ENCODE data around the gene SNCB. TPM values are rescaled to one million over a fixed set of nuclear protein-coding genes. Genes with fewer than 3 reads are reported as not detected.
A peak's percentile ranks its signal among the peaks of the same experiment; 100 is the strongest.

The SNCB gene
- not detected for polyA plus RNA-seq (2013)

GRCh38 chr5:176629853-176630680, at the start of gene SNCB, which contains the start of gene EIF4E1B:
SNCB (minus strand) TSS chr5:176630534; CDS start chr5:176629654, 880 bp downstream.
EIF4E1B (plus strand) TSS chr5:176630675; CDS start chr5:176642788, 12,113 bp downstream.
- Histone ChIP-seq H3K9me3 (ENCODE audit: control extremely low read depth in 1 of 5, control insufficient read depth in 4 of 5, insufficient read depth in 2 of 5, low read depth in 1 of 5, low read length in 4 of 5) (no peaks in the 10 kb centered on the region), H3K36me3 (ENCODE audit: control insufficient read depth in 4 of 4, insufficient read depth in 4 of 4, low read length in 3 of 4) (no peaks in the 10 kb centered on the region), H3K4me1 (ENCODE audit: control extremely low read depth in 1 of 4, control insufficient read depth in 4 of 4, insufficient read depth in 4 of 4, low read length in 3 of 4) (peaks cover 2 to 15% (median 11%) of the 10 kb centered on the region in 4 experiments), H3K27ac (ENCODE audit: insufficient read depth in 1 of 2, low read depth in 1 of 2, low read length in 2 of 2, poor library complexity in 1 of 2, severe bottlenecking in 2 of 2) (no peak within 1 kb of the TSS), H3K27me3 (replicated peaks in 2 of 5; ENCODE audit: control insufficient read depth in 4 of 5, insufficient read depth in 5 of 5, low read length in 4 of 5) (peaks cover 11 to 96% (median 32%) of the 10 kb centered on the region in 5 experiments), H3K4me3 (ENCODE audit: control insufficient read depth in 1 of 7, extremely low read depth in 1 of 7, insufficient read depth in 4 of 7, low read depth in 2 of 7, low read length in 6 of 7) (peak within 1 kb of the TSS in 4 of 7 experiments; percentile 22 to 60 (median 46))
- CTCF ChIA-PET, result interaction anchor here (0.8 to 2.2 kb wide), 9 partner anchors 8 to 57 kb away, joined by 3 to 14 read pairs (median 3); no protein-coding TSS in a partner anchor
- under 1% methylated on average over 80 of the region's 94 CpGs for WGBS (ENCODE audit: insufficient coverage)
- DNase-seq, result peak; percentile 33 to 67 (median 60)
- POLR2A ChIA-PET, result no interaction called here

- H3K27me3 ChIP-seq (replicated peaks in 2 of 5; ENCODE audit: control insufficient read depth in 4 of 5, insufficient read depth in 5 of 5, low read length in 4 of 5), result peaks cover 0 to 72% (median 42%) of the 10 kb centered on the region in 5 experiments
- ChIA-PET POLR2A (interaction anchor here (0.9 kb wide), 1 partner anchor 34 kb away, joined by 3 read pairs; no protein-coding TSS in a partner anchor), CTCF (interaction anchor here (0.8 to 1.3 kb wide), 2 partner anchors 14 to 19 kb away, joined by 3 read pairs; no protein-coding TSS in a partner anchor)
- peaks cover 0 to 5% (median under 1%) of the 10 kb centered on the region in 4 experiments for H3K4me1 ChIP-seq (ENCODE audit: control extremely low read depth in 1 of 4, control insufficient read depth in 4 of 4, insufficient read depth in 4 of 4, low read length in 3 of 4)
- H3K36me3 ChIP-seq (ENCODE audit: control insufficient read depth in 4 of 4, insufficient read depth in 4 of 4, low read length in 3 of 4), result no peaks in the 10 kb centered on the region
- no peak overlapping the region for H3K4me3 ChIP-seq (ENCODE audit: control insufficient read depth in 1 of 7, extremely low read depth in 1 of 7, insufficient read depth in 4 of 7, low read depth in 2 of 7, low read length in 6 of 7)
- H3K9me3 ChIP-seq (ENCODE audit: control extremely low read depth in 1 of 5, control insufficient read depth in 4 of 5, insufficient read depth in 2 of 5, low read depth in 1 of 5, low read length in 4 of 5), result peaks cover 0 to 10% (median 4%) of the 10 kb centered on the region in 5 experiments
- H3K27ac ChIP-seq (ENCODE audit: insufficient read depth in 1 of 2, low read depth in 1 of 2, low read length in 2 of 2, poor library complexity in 1 of 2, severe bottlenecking in 2 of 2), result no peak overlapping the region
- DNase-seq, result no peak
- WGBS (ENCODE audit: insufficient coverage), result 29% methylated on average over 28 of the region's 31 CpGs
Measured at GRCh38 chr5:176679365-176680225, 49.3 kb upstream of the SNCB start.

- Histone ChIP-seq H3K4me1 (ENCODE audit: control extremely low read depth in 1 of 4, control insufficient read depth in 4 of 4, insufficient read depth in 4 of 4, low read length in 3 of 4) (peaks cover 0 to 5% (median under 1%) of the 10 kb centered on the region in 4 experiments), H3K27ac (ENCODE audit: insufficient read depth in 1 of 2, low read depth in 1 of 2, low read length in 2 of 2, poor library complexity in 1 of 2, severe bottlenecking in 2 of 2) (no peak overlapping the region), H3K4me3 (ENCODE audit: control insufficient read depth in 1 of 7, extremely low read depth in 1 of 7, insufficient read depth in 4 of 7, low read depth in 2 of 7, low read length in 6 of 7) (no peak overlapping the region), H3K9me3 (ENCODE audit: control extremely low read depth in 1 of 5, control insufficient read depth in 4 of 5, insufficient read depth in 2 of 5, low read depth in 1 of 5, low read length in 4 of 5) (peaks cover 0 to 3% (median 0%) of the 10 kb centered on the region in 5 experiments), H3K27me3 (replicated peaks in 2 of 5; ENCODE audit: control insufficient read depth in 4 of 5, insufficient read depth in 5 of 5, low read length in 4 of 5) (peaks cover 0 to 65% (median 42%) of the 10 kb centered on the region in 5 experiments), H3K36me3 (ENCODE audit: control insufficient read depth in 4 of 4, insufficient read depth in 4 of 4, low read length in 3 of 4) (no peaks in the 10 kb centered on the region)
- whole genome bisulfite sequencing (ENCODE audit: insufficient coverage), result 91% methylated on average over 5 of the region's 5 CpGs
- DNase-seq, result no peak
- ChIA-PET POLR2A (no interaction called here), CTCF (interaction anchor here (0.8 to 1.1 kb wide), 2 partner anchors 12 to 15 kb away, joined by 3 read pairs; no protein-coding TSS in a partner anchor)
Measured at GRCh38 chr5:176678584-176678983, 48.2 kb upstream of the SNCB start.

GRCh38 chr5:176677209-176677939, 47.0 kb upstream of the SNCB start:
- H3K9me3 ChIP-seq (ENCODE audit: control extremely low read depth in 1 of 5, control insufficient read depth in 4 of 5, insufficient read depth in 2 of 5, low read depth in 1 of 5, low read length in 4 of 5), result peaks cover 0 to 2% (median 0%) of the 10 kb centered on the region in 5 experiments
- H3K36me3 ChIP-seq (ENCODE audit: control insufficient read depth in 4 of 4, insufficient read depth in 4 of 4, low read length in 3 of 4), result no peaks in the 10 kb centered on the region
- no peak overlapping the region for H3K27ac ChIP-seq (ENCODE audit: insufficient read depth in 1 of 2, low read depth in 1 of 2, low read length in 2 of 2, poor library complexity in 1 of 2, severe bottlenecking in 2 of 2)
- DNase-seq, result no peak
- CTCF ChIA-PET, result interaction anchor here (1.1 to 1.3 kb wide), 3 partner anchors 9 to 17 kb away, joined by 3 to 4 read pairs (median 3); no protein-coding TSS in a partner anchor
- H3K4me3 ChIP-seq (ENCODE audit: control insufficient read depth in 1 of 7, extremely low read depth in 1 of 7, insufficient read depth in 4 of 7, low read depth in 2 of 7, low read length in 6 of 7), result no peak overlapping the region
- POLR2A ChIA-PET, result interaction anchor here (1.0 kb wide), 1 partner anchor 47 kb away, joined by 3 read pairs; no protein-coding TSS in a partner anchor
- H3K4me1 ChIP-seq (ENCODE audit: control extremely low read depth in 1 of 4, control insufficient read depth in 4 of 4, insufficient read depth in 4 of 4, low read length in 3 of 4), result peaks cover 0 to 5% (median under 1%) of the 10 kb centered on the region in 4 experiments
- peaks cover 0 to 56% (median 40%) of the 10 kb centered on the region in 5 experiments for H3K27me3 ChIP-seq (replicated peaks in 2 of 5; ENCODE audit: control insufficient read depth in 4 of 5, insufficient read depth in 5 of 5, low read length in 4 of 5)
- WGBS (ENCODE audit: insufficient coverage), result 91% methylated on average over 9 of the region's 12 CpGs

DNA sequence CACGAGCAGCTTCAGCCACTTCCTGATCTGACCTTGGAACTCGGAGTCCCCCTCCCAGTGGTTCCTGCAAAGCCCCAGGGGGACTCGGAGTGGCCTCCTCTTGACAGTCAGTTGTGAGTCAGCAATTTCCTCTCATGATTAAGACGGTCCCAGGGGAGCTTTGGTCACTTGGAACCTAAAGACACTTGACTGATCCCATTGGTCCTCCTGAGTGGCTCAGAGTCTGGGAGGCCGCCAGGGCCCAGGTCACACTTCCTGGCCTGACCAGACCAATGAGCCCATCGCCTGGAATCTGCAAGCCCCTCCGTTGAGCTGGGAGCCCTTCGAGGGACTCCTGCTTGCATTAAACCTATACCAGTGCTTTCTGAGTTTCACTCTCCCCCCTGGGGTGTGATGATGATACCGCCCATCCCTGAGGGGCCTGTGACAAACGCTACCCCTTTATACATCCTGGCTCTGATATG, 46.1 kb upstream of the SNCB start:
- Histone ChIP-seq H3K9me3 (ENCODE audit: control extremely low read depth in 1 of 5, control insufficient read depth in 4 of 5, insufficient read depth in 2 of 5, low read depth in 1 of 5, low read length in 4 of 5) (peaks cover 0 to 2% (median 0%) of the 10 kb centered on the region in 5 experiments), H3K27ac (ENCODE audit: insufficient read depth in 1 of 2, low read depth in 1 of 2, low read length in 2 of 2, poor library complexity in 1 of 2, severe bottlenecking in 2 of 2) (no peak overlapping the region), H3K4me1 (ENCODE audit: control extremely low read depth in 1 of 4, control insufficient read depth in 4 of 4, insufficient read depth in 4 of 4, low read length in 3 of 4) (peaks cover 0 to 5% (median under 1%) of the 10 kb centered on the region in 4 experiments), H3K27me3 (replicated peaks in 2 of 5; ENCODE audit: control insufficient read depth in 4 of 5, insufficient read depth in 5 of 5, low read length in 4 of 5) (peaks cover 0 to 54% (median 34%) of the 10 kb centered on the region in 5 experiments), H3K4me3 (ENCODE audit: control insufficient read depth in 1 of 7, extremely low read depth in 1 of 7, insufficient read depth in 4 of 7, low read depth in 2 of 7, low read length in 6 of 7) (no peak overlapping the region), H3K36me3 (ENCODE audit: control insufficient read depth in 4 of 4, insufficient read depth in 4 of 4, low read length in 3 of 4) (no peaks in the 10 kb centered on the region)
- POLR2A ChIA-PET, result no interaction called here
- DNase-seq, result no peak
- CTCF ChIA-PET, result interaction anchor here (0.6 to 0.9 kb wide), 2 partner anchors 18 to 395 kb away, joined by 3 read pairs; no protein-coding TSS in a partner anchor
- 55% methylated on average over 10 of the region's 10 CpGs for WGBS (ENCODE audit: insufficient coverage)
